KMS-11 (cell line): Measurements from ENCODE around the gene ACAT2.
"Not testable (repeated sequence)": the region's sequence is repeated elsewhere in the genome, so short reads cannot be mapped to it uniquely, and the experiment has no call there.

Source experiments
- H2AFZ ChIP-seq: fragments of 200-600 bp; sonication (generic); 2 replicates; pipeline ENCODE4 v1.6.1; 2016; ENCODE audit warnings: antibody characterized with exemption, mixed run types, low read depth
- H3K27ac ChIP-seq: fragments of 200-600 bp; sonication (generic); 2 replicates; pipeline ENCODE4 v1.6.1; 2016; ENCODE audit warnings: mild to moderate bottlenecking, mixed run types
- H3K27me3 ChIP-seq: fragments of 200-600 bp; sonication (generic); 2 replicates; pipeline ENCODE4 v1.6.1; 2017; ENCODE audit warnings: mild to moderate bottlenecking, low read depth, mixed run types, moderate library complexity; ENCODE audit not compliant: insufficient read depth
- H3K36me3 ChIP-seq: fragments of 200-600 bp; sonication (generic); 2 replicates; pipeline ENCODE4 v1.6.1; 2017; ENCODE audit warnings: mild to moderate bottlenecking, mixed run types; ENCODE audit not compliant: insufficient read depth
- H3K4me1 ChIP-seq: fragments of 200-600 bp; sonication (generic); 2 replicates; pipeline ENCODE4 v1.6.1; 2016; ENCODE audit warnings: mild to moderate bottlenecking, low read depth, mixed run types; ENCODE audit not compliant: poor library complexity, severe bottlenecking
- H3K4me2 ChIP-seq: fragments of 200-600 bp; sonication (generic); 2 replicates; pipeline ENCODE4 v1.7.0; 2016; ENCODE audit warnings: mild to moderate bottlenecking, mixed run types
- H3K4me3 ChIP-seq: fragments of 200-600 bp; sonication (generic); IDR thresholded peaks from 2 replicates; pipeline ENCODE4 v1.6.1; 2017; ENCODE audit warnings: low read depth, low read length, mixed read lengths; ENCODE audit not compliant: insufficient read depth
- H3K79me2 ChIP-seq: fragments of 200-600 bp; sonication (generic); 2 replicates; pipeline ENCODE4 v1.6.1; 2016; ENCODE audit warnings: low read depth, mixed run types; ENCODE audit not compliant: insufficient read depth
- H3K9ac ChIP-seq: fragments of 200-600 bp; sonication (generic); 2 replicates; pipeline ENCODE4 v1.6.1; 2016; ENCODE audit warnings: mild to moderate bottlenecking, mixed run types
- H4K20me1 ChIP-seq: fragments of 200-600 bp; sonication (generic); 2 replicates; pipeline ENCODE4 v1.6.1; 2016; ENCODE audit warnings: mild to moderate bottlenecking, mixed run types; ENCODE audit not compliant: insufficient read depth
- TF ChIP-seq, protein P1 (sequence below): fragments of 200-600 bp; sonication (generic); conservative IDR thresholded peaks from 2 replicates; pipeline ENCODE4 v1.6.1; 2017; ENCODE audit warnings: low read depth, mild to moderate bottlenecking, antibody characterized with exemption, low read length, moderate library complexity, mixed read lengths

Gene ACAT2

DNA sequence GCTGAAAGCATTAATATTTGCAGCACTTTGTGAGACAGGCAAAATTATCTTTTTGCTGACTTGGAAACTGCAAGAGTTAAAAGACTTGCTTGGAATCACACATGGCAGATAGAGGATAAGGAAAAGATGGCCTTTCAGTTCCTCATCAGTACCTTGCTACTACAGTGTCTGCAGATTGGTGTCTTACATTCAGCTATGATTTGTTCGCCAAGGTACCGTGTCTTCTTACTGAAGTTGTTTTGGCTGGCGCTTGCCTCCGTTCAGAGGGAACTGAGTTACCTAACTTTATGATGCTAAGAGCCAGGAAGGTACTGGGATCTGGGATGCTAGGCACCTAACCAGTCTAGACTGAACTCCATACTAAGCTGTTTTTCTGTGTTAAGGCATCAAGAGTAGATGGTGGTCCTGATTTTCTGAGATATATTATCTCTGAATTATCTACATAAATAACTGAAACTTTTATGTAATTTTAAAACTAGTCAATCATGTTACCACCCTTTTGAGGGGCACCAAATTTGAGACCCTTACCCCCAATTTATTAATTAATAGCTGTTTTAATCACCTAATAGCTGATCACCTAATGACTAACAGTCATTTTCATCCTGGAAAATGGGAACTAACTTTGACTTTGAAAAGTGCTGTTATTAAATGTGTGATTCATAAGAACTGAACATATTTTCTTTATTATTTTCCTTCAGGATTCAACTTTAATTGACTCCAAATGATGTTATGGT is 32.1 kb upstream of the ACAT2 start:
- TF ChIP-seq, protein P1, sequence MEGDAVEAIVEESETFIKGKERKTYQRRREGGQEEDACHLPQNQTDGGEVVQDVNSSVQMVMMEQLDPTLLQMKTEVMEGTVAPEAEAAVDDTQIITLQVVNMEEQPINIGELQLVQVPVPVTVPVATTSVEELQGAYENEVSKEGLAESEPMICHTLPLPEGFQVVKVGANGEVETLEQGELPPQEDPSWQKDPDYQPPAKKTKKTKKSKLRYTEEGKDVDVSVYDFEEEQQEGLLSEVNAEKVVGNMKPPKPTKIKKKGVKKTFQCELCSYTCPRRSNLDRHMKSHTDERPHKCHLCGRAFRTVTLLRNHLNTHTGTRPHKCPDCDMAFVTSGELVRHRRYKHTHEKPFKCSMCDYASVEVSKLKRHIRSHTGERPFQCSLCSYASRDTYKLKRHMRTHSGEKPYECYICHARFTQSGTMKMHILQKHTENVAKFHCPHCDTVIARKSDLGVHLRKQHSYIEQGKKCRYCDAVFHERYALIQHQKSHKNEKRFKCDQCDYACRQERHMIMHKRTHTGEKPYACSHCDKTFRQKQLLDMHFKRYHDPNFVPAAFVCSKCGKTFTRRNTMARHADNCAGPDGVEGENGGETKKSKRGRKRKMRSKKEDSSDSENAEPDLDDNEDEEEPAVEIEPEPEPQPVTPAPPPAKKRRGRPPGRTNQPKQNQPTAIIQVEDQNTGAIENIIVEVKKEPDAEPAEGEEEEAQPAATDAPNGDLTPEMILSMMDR: no peak

DNA sequence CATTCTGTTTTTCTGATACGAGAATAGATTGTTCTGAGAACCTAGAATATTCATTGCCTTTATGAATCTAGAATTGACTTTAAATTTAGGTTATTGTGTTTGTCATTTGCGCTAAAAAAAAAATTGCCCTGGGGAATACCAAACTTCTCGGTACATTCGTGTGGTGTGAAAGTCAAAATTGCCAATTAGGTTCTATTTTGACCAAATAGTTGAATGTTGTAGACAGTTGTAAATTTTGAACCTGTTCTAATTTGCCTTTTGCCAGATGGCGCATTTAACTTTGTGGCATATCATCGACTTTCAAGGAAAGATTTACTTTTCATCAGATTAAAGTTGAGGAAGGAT is 31.5 kb upstream of the ACAT2 start:
- Histone ChIP-seq H2AFZ (no peak overlapping the region), H3K4me1 (peaks cover 49% of the 10 kb centered on the region), H4K20me1 (peaks cover 44% of the 10 kb centered on the region), H3K36me3 (no peaks in the 10 kb centered on the region; the same call in 1 of the 2 replicates), H3K4me2 (peak overlapping the region; percentile 81; the same call in 1 of the 2 replicates), H3K27ac (no peak overlapping the region; the same call in 1 of the 2 replicates), H3K9ac (no peak overlapping the region), H3K27me3 (no peaks in the 10 kb centered on the region), H3K4me3 (no peak overlapping the region), H3K79me2 (peaks cover 92% of the 10 kb centered on the region)
- TF ChIP-seq, protein P1: no peak

More for the DNA sequence above, 32.1 kb upstream of the ACAT2 start:
- Histone ChIP-seq H3K9ac (peak overlapping the region; percentile 96; the same call in 1 of the 2 replicates), H4K20me1 (peaks cover 41% of the 10 kb centered on the region), H3K36me3 (no peaks in the 10 kb centered on the region; the same call in 1 of the 2 replicates), H3K4me2 (peak overlapping the region; percentile 81), H3K79me2 (peaks cover 92% of the 10 kb centered on the region), H2AFZ (no peak overlapping the region), H3K4me3 (no peak overlapping the region), H3K4me1 (peaks cover 50% of the 10 kb centered on the region), H3K27ac (peak overlapping the region; percentile 4; the same call in 1 of the 2 replicates), H3K27me3 (no peaks in the 10 kb centered on the region)

DNA sequence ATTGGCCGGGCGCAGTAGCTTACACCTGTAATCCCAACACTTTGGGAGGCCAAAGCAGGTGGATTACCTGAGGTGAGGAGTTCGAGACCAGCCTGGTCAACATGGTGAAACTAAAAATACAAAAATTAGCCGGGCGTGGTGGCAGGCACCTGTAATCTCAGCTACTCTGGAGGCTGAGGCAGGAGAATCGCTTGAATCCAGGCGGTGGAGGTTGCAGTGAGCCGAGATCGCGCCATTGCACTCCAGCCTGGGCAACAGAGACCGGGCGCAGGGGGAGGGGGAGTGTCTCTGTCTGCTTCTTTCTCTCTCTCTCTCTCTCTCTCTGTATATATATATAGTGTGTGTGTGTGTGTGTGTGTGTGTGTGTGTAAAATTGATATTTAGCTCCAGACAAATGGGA is 29.3 kb upstream of the ACAT2 start:
- H3K27me3 ChIP-seq, H2AFZ ChIP-seq, H3K4me3 ChIP-seq, H3K27ac ChIP-seq, H3K36me3 ChIP-seq, H3K9ac ChIP-seq, H3K4me2 ChIP-seq: not testable (repeated sequence)
- peaks cover 44% of the 10 kb centered on the region for H3K4me1 ChIP-seq
- H4K20me1 ChIP-seq: peaks cover 46% of the 10 kb centered on the region
- peaks cover 99% of the 10 kb centered on the region for H3K79me2 ChIP-seq

DNA sequence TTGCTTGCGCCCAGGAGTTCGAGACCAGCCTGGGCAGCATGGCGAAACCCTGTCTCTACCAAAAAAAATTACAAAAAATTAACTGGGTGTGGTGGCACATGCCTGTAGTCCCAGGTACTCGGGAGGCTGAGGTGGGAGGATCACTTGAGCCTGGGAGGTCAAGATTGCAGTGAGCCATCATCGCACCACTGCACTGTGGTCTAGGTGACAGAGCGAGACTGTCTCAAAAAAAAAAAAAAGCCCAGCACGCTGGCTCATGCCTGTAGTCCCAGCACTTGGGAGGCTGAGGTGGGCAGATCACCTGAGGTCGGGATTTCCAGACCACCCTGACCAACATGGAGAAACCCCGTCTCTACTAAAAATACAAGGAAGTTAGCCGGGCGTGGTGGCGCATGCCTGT is 28.4 kb upstream of the ACAT2 start:
- peaks cover 44% of the 10 kb centered on the region for H3K4me1 ChIP-seq
- not testable (repeated sequence) for H3K9ac ChIP-seq, H3K27me3 ChIP-seq, H2AFZ ChIP-seq, H3K36me3 ChIP-seq, H3K4me3 ChIP-seq, H3K4me2 ChIP-seq, H3K27ac ChIP-seq
- peaks cover 99% of the 10 kb centered on the region for H3K79me2 ChIP-seq
- H4K20me1 ChIP-seq: peaks cover 49% of the 10 kb centered on the region

DNA sequence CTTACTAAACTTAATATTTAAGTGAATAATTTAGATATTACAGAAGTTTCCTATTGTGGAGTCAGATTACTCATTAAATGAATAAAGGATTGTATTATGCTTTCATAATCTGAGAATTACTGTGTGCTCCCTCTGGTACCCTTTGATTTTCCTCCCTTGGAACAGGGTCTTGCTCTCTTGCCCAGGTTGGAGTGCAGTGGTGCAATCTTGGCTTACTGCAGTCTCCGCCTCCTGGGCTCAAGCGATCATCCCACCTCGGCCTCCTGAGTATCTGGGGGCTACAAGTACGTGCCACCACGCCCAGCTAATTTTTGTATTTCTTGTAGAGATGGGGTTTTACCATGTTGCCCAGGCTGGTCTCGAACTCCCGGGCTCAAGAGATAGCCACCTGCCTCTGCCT is 24.9 kb upstream of the ACAT2 start:
- no peak overlapping the region for H3K4me3 ChIP-seq
- H3K27me3 ChIP-seq: no peaks in the 10 kb centered on the region
- H3K4me1 ChIP-seq: peaks cover 17% of the 10 kb centered on the region
- H3K36me3 ChIP-seq: no peaks in the 10 kb centered on the region
- no peak overlapping the region for H3K9ac ChIP-seq
- H3K79me2 ChIP-seq: peaks cover 86% of the 10 kb centered on the region
- no peak overlapping the region for H2AFZ ChIP-seq
- H3K4me2 ChIP-seq: no peak overlapping the region
- TF ChIP-seq, protein P1: no peak
- peaks cover 19% of the 10 kb centered on the region for H4K20me1 ChIP-seq
- no peak overlapping the region for H3K27ac ChIP-seq
